GM21447 (cell line): ENCODE data around the gene DENND5B.
"Not testable (repeated sequence)": the region's sequence is repeated elsewhere in the genome, so short reads cannot be mapped to it uniquely, and the experiment has no call there.

ENCODE experiments used
- ATAC-seq: cut with Tn5 transposase; IDR thresholded peaks from one replicate; pipeline ENCODE4 v1.9.1; 2021; ENCODE audit not compliant: unreplicated experiment

The DENND5B gene

GRCh38 chr12:31558521-31558920, 32.4 kb downstream of the DENND5B start:
- ATAC-seq: no peak

DNA sequence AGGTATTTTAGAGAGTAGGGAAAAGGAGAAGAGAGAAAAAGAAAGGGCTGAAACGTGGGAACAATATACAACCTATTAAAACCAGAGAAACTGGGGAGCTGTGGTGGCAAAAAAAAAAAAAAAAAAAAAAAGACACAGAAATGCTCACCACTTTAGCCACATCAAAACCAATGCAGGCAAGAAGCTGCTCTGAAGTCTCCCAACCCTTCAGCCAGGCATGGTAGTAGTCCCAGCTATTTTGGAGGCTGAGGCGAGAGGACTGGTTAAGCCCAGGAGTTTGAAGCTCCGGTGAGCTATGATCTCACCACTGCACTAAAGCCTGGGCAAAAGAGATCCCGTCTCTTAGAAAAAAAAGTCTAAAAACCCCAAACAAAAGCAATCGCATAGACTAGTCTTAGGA, 33.2 kb downstream of the DENND5B start:
- no peak for ATAC-seq

DNA sequence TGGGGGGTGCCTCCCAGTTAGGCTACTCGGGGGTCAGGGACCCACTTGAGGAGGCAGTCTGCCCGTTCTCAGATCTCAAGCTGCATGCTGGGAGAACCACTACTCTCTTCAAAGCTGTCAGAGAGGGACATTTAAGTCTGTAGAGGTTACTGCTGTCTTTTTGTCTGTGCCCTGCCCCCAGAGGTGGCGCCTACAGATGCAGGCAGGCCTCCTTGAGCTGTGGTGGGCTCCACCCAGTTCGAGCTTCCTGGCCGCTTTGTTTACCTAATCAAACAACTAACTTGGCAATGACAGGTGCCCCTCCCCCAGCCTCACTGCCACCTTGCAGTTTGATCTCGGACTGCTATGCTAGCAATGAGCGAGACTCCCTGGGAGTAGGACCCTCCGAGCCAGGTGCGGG, 35.5 kb downstream of the DENND5B start:
- not testable (repeated sequence) for ATAC-seq

- not testable (repeated sequence) for ATAC-seq
These were observed 40.3 kb downstream of the DENND5B start for GRCh38 chr12:31550590-31550989.

DNA sequence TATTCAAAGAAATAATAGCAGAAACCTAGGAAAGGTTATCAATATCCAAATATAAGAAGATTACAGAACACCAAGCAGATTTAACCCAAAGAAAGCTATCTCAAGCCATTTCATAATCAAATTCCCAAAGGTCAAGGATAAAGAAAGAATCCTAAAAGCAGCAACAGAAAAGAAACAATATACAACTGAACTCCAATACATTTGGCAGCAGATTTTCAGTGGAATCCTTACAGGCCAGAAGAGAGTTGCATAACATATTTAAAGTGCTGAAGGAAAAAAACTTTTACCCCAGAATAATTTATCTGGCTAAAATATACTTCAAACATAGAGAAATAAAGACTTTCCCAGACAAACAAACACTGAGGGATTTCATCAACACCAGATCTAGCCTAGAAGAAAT, 54.3 kb downstream of the DENND5B start:
- no peak for ATAC-seq

GRCh38 chr12:31533470-31533869, 57.5 kb downstream of the DENND5B start:
- no peak for ATAC-seq

GRCh38 chr12:31531893-31532292, 59.0 kb downstream of the DENND5B start:
- no peak for ATAC-seq

- no peak for ATAC-seq
These were observed 62.8 kb downstream of the DENND5B start for GRCh38 chr12:31528095-31528494.

DNA sequence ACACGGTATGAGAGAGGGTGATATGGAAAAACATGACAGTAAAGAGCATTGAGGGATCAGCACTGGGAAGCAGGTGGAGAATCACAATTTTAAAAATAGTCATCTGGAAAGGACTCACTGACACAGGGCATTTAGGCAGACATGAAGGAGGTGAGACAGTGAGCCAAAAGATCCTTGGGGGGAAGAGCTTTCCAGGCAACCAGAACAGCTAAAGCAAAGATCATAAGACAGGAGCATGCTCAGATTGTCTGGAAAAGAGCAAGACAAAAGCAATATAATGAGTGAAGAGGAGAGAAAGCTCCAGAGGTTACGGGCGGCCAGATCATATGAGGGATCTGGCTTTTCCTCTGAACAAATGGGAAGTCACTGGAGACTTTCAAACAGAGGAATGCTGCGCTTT, 63.9 kb downstream of the DENND5B start:
- ATAC-seq: no peak

DNA sequence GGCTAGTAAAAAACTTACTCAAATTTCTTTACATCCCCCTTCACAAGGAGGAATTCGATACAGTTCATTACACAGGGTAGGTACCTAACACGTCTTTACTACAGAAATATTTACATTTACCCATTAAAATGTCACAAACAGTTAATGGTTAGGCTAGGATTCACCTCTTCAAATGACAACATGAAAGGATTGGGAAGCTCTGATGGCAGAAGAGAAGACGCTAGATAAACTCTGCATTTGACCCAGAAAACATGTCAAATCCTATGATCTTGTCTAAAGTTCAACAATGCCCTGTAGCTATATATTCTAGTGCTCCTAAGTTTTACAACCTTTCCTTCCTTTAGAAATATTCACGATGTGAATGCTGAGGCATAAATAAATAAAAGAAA, 64.8 kb downstream of the DENND5B start:
- no peak for ATAC-seq

DNA sequence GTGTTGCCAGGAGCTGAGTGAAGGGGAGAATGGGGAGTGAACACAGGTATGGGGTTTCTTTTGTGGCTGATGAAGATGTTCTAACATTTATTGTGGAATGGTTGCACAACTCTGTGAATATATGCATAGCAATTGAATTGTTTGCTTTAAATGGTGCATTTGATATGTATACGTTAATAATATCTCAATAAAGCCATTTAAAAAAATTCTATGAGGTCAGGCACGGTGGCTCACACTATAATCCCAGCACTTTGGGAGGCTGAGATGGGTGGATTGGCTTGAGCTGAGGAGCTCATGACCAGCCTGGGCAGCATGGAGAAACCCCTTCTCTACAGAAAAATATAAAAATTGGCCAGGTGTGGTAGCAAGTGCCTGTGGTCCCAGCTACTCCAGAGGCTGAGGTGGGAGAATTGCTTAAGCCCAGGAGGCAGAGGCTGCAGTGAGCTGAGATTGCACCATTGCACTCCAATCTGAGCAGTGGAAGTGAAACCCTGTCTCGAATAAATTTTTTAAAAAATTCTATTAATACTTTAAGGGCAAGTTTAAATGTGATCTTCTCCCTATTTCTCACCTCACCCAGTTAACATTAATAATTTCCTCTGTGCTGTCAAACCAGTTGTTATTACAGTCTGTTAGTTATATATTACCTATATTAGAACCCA, 65.3 kb downstream of the DENND5B start:
- ATAC-seq: no peak

DNA sequence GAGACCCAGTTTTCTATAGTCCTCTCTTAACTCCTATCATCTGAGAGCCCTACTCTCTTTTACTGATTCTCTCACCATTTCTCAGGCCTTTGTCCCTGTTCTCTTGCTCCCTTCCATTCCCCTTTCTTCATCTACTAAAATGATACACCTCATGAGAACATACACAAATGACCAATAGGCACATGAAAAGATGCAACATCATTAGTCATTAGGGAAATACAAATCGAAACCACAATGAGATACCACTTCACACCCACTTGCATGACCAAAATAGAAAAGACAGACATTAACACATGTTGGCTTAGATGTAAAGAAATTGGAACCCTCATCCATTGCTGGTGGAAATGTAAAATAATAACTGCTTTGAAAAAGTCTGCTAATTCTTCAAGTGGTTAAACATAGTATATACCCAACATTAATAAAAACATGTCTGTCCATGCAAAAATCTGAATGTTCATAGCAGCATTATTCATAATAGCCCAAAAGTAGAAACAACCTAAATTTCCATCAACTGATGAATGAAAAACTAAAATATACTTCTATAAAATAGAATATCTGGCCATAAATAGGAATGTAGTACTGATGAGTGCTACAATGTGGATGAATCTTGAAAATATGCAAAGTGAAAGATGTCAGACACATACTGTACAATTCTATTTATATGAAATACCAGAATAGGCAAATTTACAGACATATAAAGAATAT, 66.0 kb downstream of the DENND5B start:
- peak; percentile 91 for ATAC-seq

GRCh38 chr12:31523306-31523705, 67.6 kb downstream of the DENND5B start:
- no peak for ATAC-seq

DNA sequence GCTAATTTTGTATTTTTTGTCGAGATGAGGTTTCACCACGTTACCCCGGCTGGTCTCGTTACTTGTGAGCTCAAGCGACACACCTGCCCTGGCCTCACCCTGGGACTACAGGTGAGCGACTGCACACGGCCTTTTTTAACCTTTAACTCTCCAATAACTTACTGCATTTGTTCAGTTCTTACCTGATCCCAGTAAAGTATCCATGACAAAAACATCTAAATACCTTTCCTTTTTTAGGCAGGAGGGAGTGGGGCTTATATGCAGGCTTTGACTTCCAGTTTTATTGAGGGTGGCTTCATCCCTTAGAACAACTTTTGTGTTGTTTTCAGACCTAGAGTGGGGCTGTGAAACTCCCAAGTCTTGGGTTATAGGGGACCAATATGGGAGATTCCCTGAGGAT, 68.3 kb downstream of the DENND5B start:
- ATAC-seq: no peak

- ATAC-seq: no peak
These were observed 69.0 kb downstream of the DENND5B start for GRCh38 chr12:31521964-31522363.

GRCh38 chr12:31519511-31519910, 71.4 kb downstream of the DENND5B start:
- no peak for ATAC-seq

GRCh38 chr12:31518680-31519227, 72.2 kb downstream of the DENND5B start:
- ATAC-seq: no peak

- ATAC-seq: no peak
These were observed 72.9 kb downstream of the DENND5B start for GRCh38 chr12:31517994-31518393.

DNA sequence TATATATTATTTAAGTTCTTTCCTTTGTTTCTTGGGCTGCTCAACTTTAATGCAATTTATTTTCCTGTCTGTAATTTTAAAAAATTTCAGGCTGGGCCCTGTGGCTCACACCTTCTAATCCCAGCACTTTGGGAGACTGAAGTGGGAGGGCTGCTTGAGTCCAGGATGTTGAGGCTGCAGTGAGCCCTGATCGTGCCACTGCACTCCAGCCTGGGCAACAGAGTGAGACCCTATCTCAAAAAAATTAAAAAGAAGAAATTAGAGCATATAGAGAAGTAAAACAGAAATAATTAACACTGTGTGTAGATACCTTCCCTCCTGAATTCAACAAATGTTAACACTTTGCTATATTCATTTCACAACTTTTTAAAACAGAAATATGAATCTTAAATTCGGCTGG, 74.2 kb downstream of the DENND5B start:
- no peak for ATAC-seq

DNA sequence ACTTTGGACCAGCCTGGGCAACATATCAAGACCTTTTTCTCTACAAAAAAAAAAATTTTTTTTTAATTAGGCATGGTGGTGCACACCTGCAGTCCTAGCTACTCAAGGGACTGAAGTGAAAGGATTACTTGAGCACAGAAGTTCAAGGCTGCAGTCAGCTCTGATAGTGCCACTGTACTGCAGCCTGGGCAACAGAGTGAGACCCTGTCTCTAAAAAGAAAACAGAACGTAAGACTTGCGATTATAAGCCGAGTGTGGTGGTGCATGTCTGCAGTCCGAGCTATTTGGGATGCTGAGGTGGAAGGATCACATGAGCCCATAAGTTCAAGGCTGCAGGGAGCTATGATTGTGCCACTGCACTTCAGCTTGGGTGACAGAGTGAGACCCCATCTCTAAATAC, 76.0 kb downstream of the DENND5B start:
- no peak for ATAC-seq

DNA sequence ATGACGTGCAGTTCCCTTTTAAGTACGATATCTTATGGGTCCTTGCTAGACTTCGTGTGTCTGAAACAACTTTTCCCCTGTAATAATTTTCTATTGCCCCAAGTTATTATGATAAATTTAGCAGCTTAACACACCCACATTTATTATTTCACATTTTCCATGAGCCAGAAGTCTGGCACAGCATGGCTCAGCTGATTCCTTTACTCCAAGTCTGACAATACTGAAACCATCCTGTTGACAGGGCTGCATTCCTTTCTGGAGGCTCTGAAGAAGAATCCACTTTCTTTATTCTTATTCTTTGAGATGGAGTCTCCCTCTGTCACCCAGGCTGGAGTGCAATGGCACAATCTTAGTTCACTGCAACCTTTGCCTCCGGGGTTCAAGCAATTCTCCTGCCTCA, 80.9 kb downstream of the DENND5B start:
- no peak for ATAC-seq

- no peak for ATAC-seq
These were observed 82.3 kb downstream of the DENND5B start for GRCh38 chr12:31508436-31509150.
